ENCODE results near the gene CTSO.

CTSO gene, protein sequence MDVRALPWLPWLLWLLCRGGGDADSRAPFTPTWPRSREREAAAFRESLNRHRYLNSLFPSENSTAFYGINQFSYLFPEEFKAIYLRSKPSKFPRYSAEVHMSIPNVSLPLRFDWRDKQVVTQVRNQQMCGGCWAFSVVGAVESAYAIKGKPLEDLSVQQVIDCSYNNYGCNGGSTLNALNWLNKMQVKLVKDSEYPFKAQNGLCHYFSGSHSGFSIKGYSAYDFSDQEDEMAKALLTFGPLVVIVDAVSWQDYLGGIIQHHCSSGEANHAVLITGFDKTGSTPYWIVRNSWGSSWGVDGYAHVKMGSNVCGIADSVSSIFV

GRCh38 chr4:155953151-155954117, at the start of gene CTSO:
CTSO (minus strand) TSS chr4:155953866; CDS start chr4:155953847, 19 bp downstream.
- DNase-seq: no peak

GRCh38 chr4:156000491-156000890, 46.8 kb upstream of the CTSO start:
- no peak for DNase-seq

DNA sequence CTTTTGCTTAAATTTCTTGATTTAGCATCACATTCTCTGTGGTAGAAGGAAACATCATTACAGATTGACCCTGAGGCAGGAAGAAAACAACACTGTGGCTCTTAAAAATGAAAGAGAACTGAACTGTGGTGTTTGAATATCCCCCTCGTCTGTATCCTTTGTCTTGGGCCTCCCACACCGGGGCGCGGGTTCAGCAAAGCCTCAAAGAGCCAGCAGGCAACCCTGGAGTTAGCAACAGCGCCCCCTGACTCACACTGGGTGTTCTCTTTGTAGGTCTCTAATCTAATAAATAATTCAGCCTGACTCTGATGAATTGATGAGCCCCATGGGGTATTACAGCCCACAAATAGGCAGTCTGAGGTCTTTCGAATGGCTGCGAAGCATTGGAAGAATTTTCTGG, 46.1 kb upstream of the CTSO start:
- no peak for DNase-seq

DNA sequence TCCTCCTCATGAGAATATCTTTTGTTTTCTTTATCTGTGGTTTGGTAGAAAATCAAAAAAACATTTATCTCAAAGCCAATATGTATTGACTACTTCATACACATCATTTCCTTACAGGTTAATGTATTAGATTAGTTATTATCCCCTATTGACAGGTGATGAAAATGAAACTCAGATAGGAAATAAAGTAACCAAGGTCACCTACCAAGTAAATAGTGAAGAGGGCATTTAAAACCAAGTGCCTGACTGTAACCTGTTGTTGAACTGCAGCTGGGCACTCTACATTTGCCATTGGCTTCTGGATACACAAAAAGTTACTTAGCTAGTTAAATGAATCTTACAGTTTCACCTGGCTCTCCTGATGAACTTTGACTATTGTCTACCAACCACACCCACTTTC, 41.4 kb upstream of the CTSO start:
- no peak for DNase-seq

DNA sequence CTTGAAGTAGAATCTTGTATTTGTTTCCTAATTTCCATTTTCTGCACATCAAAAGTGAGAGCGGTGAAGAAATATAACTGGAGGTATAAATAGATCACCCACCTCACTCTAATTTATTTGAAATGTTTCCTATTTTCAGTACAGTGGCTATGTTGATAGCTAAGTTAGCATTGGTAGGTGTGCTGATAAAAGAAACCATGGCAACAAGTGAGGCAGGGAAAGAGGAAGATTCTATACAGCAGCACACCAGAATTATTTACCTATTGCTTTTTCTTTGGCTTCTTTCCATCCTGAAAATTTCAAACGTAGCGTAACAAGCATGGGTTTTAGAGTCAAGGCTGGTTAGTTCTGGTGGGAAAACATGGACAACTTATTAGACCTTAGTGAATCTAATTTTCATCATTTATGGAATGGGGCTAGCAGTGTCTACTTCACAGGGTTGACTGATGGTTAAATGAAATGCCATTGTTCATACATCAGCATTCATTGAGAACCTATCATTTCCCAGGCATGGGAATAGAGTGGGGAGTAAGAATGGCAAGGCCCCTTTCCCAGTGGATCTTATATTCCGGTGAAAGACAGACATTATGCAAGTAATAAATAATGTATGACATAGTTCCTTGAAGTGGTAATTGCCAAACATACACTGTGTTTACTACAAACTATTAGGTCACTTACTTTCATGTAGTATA, 30.6 kb upstream of the CTSO start:
- DNase-seq: no peak

GRCh38 chr4:155982736-155983385, 29.2 kb upstream of the CTSO start:
- DNase-seq: no peak

DNA sequence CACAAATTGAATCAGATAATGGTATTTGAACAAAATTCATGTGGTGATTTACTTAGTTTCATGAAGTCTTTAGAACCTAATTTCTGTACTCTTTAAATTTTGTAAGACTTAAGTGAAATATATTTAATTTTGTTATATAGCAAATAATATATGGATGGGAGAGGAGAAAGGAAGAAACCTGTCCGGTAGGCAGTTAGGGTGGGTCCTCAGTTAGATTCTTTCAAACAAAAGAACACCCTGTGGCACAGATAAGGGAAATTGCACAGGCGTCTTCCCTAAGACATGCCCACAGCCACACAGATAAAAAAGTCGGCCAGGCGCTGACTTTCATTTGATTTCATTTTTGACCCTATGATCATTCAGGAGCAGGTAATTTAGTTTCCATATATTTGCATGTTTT, 25.1 kb upstream of the CTSO start:
- no peak for DNase-seq

GRCh38 chr4:155975511-155975910, 21.8 kb upstream of the CTSO start:
- no peak for DNase-seq

- no peak for DNase-seq
These were observed 21.3 kb upstream of the CTSO start for GRCh38 chr4:155974996-155975395.

- no peak for DNase-seq
These were observed 20.7 kb upstream of the CTSO start for GRCh38 chr4:155974476-155974749.

- no peak for DNase-seq
These were observed 20.2 kb upstream of the CTSO start for GRCh38 chr4:155973639-155974475.

DNA sequence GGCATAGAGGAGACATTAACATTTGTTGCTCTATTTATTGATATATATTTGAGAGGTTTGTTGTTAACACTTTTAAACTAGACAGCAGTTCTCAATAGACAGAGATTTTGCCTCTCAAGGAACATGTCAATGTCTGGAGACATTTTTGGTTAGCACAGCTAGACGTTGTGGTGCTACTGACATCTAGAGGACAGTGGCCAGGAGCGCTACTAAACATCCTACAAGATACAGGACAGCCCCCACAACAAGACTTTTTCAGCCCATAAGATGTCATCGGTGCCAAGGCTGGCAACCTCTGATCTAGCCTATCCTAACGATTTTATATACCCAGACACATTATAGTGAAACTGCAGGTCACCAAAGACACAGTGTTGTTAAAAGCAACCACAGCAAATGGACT, 18.4 kb upstream of the CTSO start:
- DNase-seq: no peak

- no peak for DNase-seq
These were observed 13.2 kb upstream of the CTSO start for GRCh38 chr4:155966731-155967395.

GRCh38 chr4:155966171-155966570, 12.5 kb upstream of the CTSO start:
- no peak for DNase-seq

GRCh38 chr4:155964016-155964891, 10.6 kb upstream of the CTSO start:
- no peak for DNase-seq

DNA sequence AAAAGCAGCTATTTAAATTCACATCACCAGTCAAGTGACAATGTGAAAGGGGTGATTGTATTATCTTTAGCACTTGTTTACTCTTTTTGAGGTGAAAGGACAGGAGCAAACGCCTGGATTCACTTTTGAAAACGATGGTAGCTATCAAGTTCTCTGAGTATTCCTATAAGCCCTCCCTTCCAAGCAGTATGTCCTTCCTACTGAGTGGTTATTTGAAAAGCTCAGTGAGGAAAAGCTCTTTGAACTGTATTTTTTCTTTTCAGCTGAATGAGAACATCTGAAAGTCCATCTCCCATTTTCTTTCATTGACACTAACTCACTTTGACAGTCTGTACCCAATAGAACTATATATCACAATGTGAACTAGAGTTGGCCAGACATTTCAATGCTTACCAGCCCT, 9.1 kb upstream of the CTSO start:
- DNase-seq: no peak

- no peak for DNase-seq
These were observed 7.9 kb upstream of the CTSO start for GRCh38 chr4:155961575-155961974.

GRCh38 chr4:155960522-155960921, 6.9 kb upstream of the CTSO start:
- no peak for DNase-seq

DNA sequence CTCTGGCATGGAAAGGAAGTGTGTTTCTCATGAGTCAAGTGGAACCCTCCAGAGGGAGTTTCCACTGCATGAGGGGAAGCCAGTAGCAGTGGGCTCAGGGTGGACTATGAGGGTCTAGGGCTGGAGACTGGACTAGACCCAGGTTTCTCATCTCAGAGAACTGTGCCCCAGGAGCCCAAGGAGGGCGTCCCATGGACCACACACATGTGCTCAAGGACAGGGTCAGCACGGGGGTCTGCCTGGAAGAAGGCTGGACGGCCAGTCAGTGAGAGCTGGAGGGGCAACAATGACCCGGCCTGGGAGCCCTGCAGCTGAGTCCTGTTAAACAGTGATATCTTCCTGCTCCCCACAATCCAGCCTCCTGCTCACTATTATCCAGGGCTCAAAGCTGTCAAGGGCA, 5.8 kb upstream of the CTSO start:
- no peak for DNase-seq

DNA sequence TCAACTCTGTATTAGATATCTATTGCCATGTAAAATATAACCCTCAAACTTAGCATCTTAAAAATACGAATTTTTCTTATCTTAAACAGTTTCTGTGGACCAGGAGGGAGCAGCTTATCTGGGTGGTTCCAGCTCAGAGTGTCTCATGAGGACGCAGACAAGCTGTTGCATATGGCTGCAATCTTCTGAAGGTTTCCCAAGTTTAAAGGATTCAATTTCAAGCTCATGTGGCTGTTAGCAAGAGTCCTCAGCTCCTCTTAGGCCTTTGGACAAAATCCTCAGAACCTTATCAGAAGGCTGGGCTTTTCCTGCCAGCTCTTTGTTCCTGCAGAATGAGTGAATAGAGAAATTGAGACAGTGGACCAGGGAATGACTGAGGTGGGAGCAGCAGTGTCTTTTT, 2.8 kb upstream of the CTSO start:
- DNase-seq: no peak

DNA sequence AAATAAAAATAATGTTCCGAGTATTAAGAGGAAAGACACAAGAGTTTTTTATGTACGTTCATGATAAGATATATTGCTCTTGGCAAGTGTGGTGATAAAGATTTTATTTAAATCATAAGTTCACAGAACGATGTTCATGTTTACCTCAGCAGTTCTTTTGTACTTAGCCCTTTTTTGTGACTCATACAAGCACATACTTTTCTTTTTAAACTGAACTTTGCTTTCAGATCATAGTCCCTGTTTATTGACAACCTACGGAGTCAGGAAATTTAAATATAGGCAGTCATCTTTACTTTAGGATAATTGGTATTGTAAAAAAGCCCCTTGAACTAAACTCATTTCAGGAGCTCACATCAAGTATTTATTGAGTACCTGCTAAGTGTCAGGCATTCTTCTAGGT, 1.3 kb upstream of the CTSO start:
- no peak for DNase-seq
